ENCODE results near the gene ERBB4. TPM values are rescaled to one million over a fixed set of nuclear protein-coding genes. Genes with fewer than 3 reads are reported as not detected.

Gene ERBB4
- total RNA-seq, 1 experiment from 2014 or later, result 2.9 TPM

- no peak for DNase-seq
These were observed 210.5 kb downstream of the ERBB4 start for GRCh38 chr2:212328136-212328535.

GRCh38 chr2:212327171-212327809, 211.3 kb downstream of the ERBB4 start:
- CTCF ChIA-PET, result interaction anchor here (0.5 kb wide), 1 partner anchor 214 kb away, joined by 7 read pairs; no protein-coding TSS in a partner anchor
- peaks cover 9% of the 10 kb centered on the region for H3K4me1 Mint-ChIP-seq (ENCODE audit: low read depth, unreplicated experiment)
- H3K36me3 Mint-ChIP-seq (ENCODE audit: insufficient read depth, unreplicated experiment), result no peaks in the 10 kb centered on the region
- BruUV-seq (replicated peaks), result no TSS peak
- no peak for TF ChIP-seq CTCF (IDR thresholded peaks at IDR 0.05; ENCODE audit: unreplicated experiment)
- H3K27ac Mint-ChIP-seq (ENCODE audit: unreplicated experiment), result no peak overlapping the region
- H3K27me3 Mint-ChIP-seq (ENCODE audit: unreplicated experiment), result no peaks in the 10 kb centered on the region
- no peak overlapping the region for H3K4me3 Mint-ChIP-seq (ENCODE audit: low read depth, unreplicated experiment)
- intact Hi-C loops (cut with micrococcal nuclease; ENCODE audit: unreplicated experiment), result no loop called here
- H3K9me3 Mint-ChIP-seq (ENCODE audit: low read depth, unreplicated experiment), result peaks cover 3% of the 10 kb centered on the region
- no peak for DNase-seq

More at GRCh38 chr2:212328136-212328535, 210.5 kb downstream of the ERBB4 start:
- Mint-ChIP-seq H3K9me3 (ENCODE audit: low read depth, unreplicated experiment) (peaks cover 3% of the 10 kb centered on the region), H3K4me3 (ENCODE audit: low read depth, unreplicated experiment) (no peak overlapping the region), H3K4me1 (ENCODE audit: low read depth, unreplicated experiment) (peaks cover 9% of the 10 kb centered on the region), H3K27ac (ENCODE audit: unreplicated experiment) (no peak overlapping the region), H3K27me3 (ENCODE audit: unreplicated experiment) (no peaks in the 10 kb centered on the region), H3K36me3 (ENCODE audit: insufficient read depth, unreplicated experiment) (no peaks in the 10 kb centered on the region)
- CTCF ChIA-PET, result no interaction called here
- no peak for TF ChIP-seq CTCF (IDR thresholded peaks at IDR 0.05; ENCODE audit: unreplicated experiment)
- intact Hi-C loops (cut with micrococcal nuclease; ENCODE audit: unreplicated experiment), result no loop called here
- BruUV-seq (replicated peaks), result no TSS peak

GRCh38 chr2:212318636-212319035, 220.0 kb downstream of the ERBB4 start:
- Mint-ChIP-seq H3K27me3 (ENCODE audit: unreplicated experiment) (no peaks in the 10 kb centered on the region), H3K9me3 (ENCODE audit: low read depth, unreplicated experiment) (no peaks in the 10 kb centered on the region), H3K4me1 (ENCODE audit: low read depth, unreplicated experiment) (no peaks in the 10 kb centered on the region), H3K4me3 (ENCODE audit: low read depth, unreplicated experiment) (no peak overlapping the region), H3K36me3 (ENCODE audit: insufficient read depth, unreplicated experiment) (no peaks in the 10 kb centered on the region), H3K27ac (ENCODE audit: unreplicated experiment) (no peak overlapping the region)
- intact Hi-C loops (cut with micrococcal nuclease; ENCODE audit: unreplicated experiment), result no loop called here
- no TSS peak for BruUV-seq (replicated peaks)
- no peak for TF ChIP-seq CTCF (IDR thresholded peaks at IDR 0.05; ENCODE audit: unreplicated experiment)
- CTCF ChIA-PET, result no interaction called here
- DNase-seq, result no peak

- Mint-ChIP-seq H3K4me3 (ENCODE audit: low read depth, unreplicated experiment) (no peak overlapping the region), H3K4me1 (ENCODE audit: low read depth, unreplicated experiment) (no peaks in the 10 kb centered on the region), H3K27ac (ENCODE audit: unreplicated experiment) (no peak overlapping the region), H3K9me3 (ENCODE audit: low read depth, unreplicated experiment) (no peaks in the 10 kb centered on the region), H3K27me3 (ENCODE audit: unreplicated experiment) (no peaks in the 10 kb centered on the region), H3K36me3 (ENCODE audit: insufficient read depth, unreplicated experiment) (no peaks in the 10 kb centered on the region)
- no peak for DNase-seq
- TF ChIP-seq CTCF (IDR thresholded peaks at IDR 0.05; ENCODE audit: unreplicated experiment), result no peak
- CTCF ChIA-PET, result no interaction called here
- BruUV-seq (replicated peaks), result no TSS peak
- intact Hi-C loops (cut with micrococcal nuclease; ENCODE audit: unreplicated experiment), result no loop called here
These were observed 223.9 kb downstream of the ERBB4 start for GRCh38 chr2:212314680-212315079.

Measured in Calu3 (cell line).